HFF-Myc (cell line): Measurements from ENCODE around the gene STXBP5L.

Experiments used
- DNase-seq: peaks from one replicate; pipeline ENCODE4 v3.0.0-alpha.2; 2011; ENCODE audit warnings: low read depth; ENCODE audit errors: extremely low read depth
- H3K4me3 ChIP-seq: replicated peaks from 2 replicates; pipeline ENCODE4 v1.5.1; 2011; ENCODE audit warnings: low read depth, mild to moderate bottlenecking, control low read depth, low read length
- CTCF ChIP-seq: IDR thresholded peaks from 2 replicates; pipeline ENCODE4 v1.5.1; 2012; ENCODE audit warnings: mild to moderate bottlenecking, low read depth, low read length, control low read depth; ENCODE audit errors: missing control alignments

Gene STXBP5L

GRCh38 chr3:120908030-120908794 lies at the start of gene STXBP5L:
STXBP5L (plus strand) TSS chr3:120908205; CDS start chr3:120909579, 1,374 bp downstream.
- no peak for TF ChIP-seq CTCF
- H3K4me3 ChIP-seq, result peak within 1 kb of the TSS; percentile 13
- peak; percentile 5 for DNase-seq

- TF ChIP-seq CTCF, result no peak
- no peak for DNase-seq
- no peak overlapping the region for H3K4me3 ChIP-seq
These were observed 49.5 kb upstream of the STXBP5L start for GRCh38 chr3:120858521-120858920.

GRCh38 chr3:120864541-120864940 lies 43.5 kb upstream of the STXBP5L start:
- DNase-seq, result no peak
- no peak overlapping the region for H3K4me3 ChIP-seq
- no peak for TF ChIP-seq CTCF

- H3K4me3 ChIP-seq, result no peak overlapping the region
- DNase-seq, result no peak
- no peak for TF ChIP-seq CTCF
These were observed 32.5 kb upstream of the STXBP5L start for GRCh38 chr3:120875507-120875906.

- no peak overlapping the region for H3K4me3 ChIP-seq
- DNase-seq, result no peak
- no peak for TF ChIP-seq CTCF
These were observed 32.0 kb upstream of the STXBP5L start for GRCh38 chr3:120875989-120876388.

GRCh38 chr3:120879411-120879810 lies 28.6 kb upstream of the STXBP5L start:
- no peak for DNase-seq
- no peak for TF ChIP-seq CTCF
- H3K4me3 ChIP-seq, result no peak overlapping the region

- TF ChIP-seq CTCF, result no peak
- H3K4me3 ChIP-seq, result no peak overlapping the region
- DNase-seq, result no peak
These were observed 15.1 kb upstream of the STXBP5L start for GRCh38 chr3:120892921-120893320.
